ENCODE data around the gene NES.

NES gene

GRCh38 chr1:156655904-156656516 lies 21.2 kb downstream of the NES start:
- H3K9me2 ChIP-seq (replicated peaks; ENCODE audit: insufficient read depth, low read length): no peaks in the 10 kb centered on the region
- no peak overlapping the region for H3K27ac ChIP-seq (ENCODE audit: low read length)
- no peak overlapping the region for H3K4me3 ChIP-seq (ENCODE audit: low read length)
- H3K27me3 ChIP-seq (replicated peaks; ENCODE audit: insufficient read depth, low read length): no peaks in the 10 kb centered on the region
- DNase-seq: no peak
- H3K9ac ChIP-seq (ENCODE audit: low read length): no peak overlapping the region
- H3K4me2 ChIP-seq (ENCODE audit: low read depth, low read length): no peak overlapping the region
- peaks cover 96% of the 10 kb centered on the region for H3K79me2 ChIP-seq (ENCODE audit: low read length)
- no peaks in the 10 kb centered on the region for H3K9me3 ChIP-seq (replicated peaks; ENCODE audit: insufficient read depth, low read length)
- H3K36me3 ChIP-seq (replicated peaks; ENCODE audit: insufficient read depth, low read length): no peaks in the 10 kb centered on the region
- TF ChIP-seq, protein P1, sequence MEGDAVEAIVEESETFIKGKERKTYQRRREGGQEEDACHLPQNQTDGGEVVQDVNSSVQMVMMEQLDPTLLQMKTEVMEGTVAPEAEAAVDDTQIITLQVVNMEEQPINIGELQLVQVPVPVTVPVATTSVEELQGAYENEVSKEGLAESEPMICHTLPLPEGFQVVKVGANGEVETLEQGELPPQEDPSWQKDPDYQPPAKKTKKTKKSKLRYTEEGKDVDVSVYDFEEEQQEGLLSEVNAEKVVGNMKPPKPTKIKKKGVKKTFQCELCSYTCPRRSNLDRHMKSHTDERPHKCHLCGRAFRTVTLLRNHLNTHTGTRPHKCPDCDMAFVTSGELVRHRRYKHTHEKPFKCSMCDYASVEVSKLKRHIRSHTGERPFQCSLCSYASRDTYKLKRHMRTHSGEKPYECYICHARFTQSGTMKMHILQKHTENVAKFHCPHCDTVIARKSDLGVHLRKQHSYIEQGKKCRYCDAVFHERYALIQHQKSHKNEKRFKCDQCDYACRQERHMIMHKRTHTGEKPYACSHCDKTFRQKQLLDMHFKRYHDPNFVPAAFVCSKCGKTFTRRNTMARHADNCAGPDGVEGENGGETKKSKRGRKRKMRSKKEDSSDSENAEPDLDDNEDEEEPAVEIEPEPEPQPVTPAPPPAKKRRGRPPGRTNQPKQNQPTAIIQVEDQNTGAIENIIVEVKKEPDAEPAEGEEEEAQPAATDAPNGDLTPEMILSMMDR (IDR thresholded peaks at IDR 0.05; ENCODE audit: low read length): no peak
- TF ChIP-seq EZH2phosphoT487 (IDR thresholded peaks at IDR 0.05; ENCODE audit: low read length): no peak
- no peak for TF ChIP-seq EZH2 (optimal IDR thresholded peaks at IDR 0.05; ENCODE audit: low read depth, low read length)
- no peak overlapping the region for H2AFZ ChIP-seq (ENCODE audit: low read length)
- H4K20me1 ChIP-seq (ENCODE audit: insufficient read depth, low read length): peaks cover 57% of the 10 kb centered on the region
- H3F3A ChIP-seq (ENCODE audit: insufficient read depth, low read length): peaks cover 14% of the 10 kb centered on the region
- H3K4me1 ChIP-seq (ENCODE audit: low read length): peaks cover 20% of the 10 kb centered on the region

DNA sequence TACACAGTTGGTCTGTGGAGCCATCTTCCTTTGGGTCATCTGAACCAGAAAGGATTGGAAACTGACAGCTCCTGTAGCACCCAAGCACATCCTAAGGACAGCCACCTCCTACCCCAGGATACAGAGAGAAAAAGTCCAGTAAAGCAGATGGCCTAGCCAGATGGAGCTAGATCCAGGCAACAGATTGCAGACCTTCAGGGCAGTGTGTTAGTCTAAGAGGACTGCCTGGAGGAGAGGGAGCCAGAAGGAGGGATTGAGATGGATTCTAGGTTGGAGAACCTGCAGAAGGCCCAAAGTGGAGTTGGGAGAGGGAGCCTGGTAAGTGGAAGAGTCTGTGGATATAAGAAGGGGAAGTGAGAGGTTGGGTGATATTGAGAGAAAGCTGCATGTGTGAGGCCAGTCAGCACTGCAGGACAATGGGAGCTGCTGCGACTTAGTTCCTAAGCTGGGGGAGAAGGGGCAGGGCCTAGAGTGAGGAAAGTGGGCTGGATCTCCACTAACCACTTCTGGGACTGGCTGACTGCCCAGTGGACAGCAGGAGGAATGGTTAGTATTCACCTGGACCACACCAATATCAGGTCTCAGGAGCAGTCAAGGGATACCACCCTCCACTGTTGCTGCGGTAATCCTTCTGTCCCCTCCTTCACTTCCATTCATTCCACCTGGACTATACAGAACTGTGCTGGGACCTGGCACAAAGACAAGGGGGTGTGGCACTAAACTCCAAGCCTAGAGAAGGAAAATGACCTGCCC lies 21.9 kb downstream of the NES start:
- Histone ChIP-seq H3K27me3 (replicated peaks; ENCODE audit: insufficient read depth, low read length) (no peaks in the 10 kb centered on the region), H3F3A (ENCODE audit: insufficient read depth, low read length) (peaks cover 8% of the 10 kb centered on the region), H3K4me2 (ENCODE audit: low read depth, low read length) (no peak overlapping the region), H3K9me2 (replicated peaks; ENCODE audit: insufficient read depth, low read length) (no peaks in the 10 kb centered on the region), H4K20me1 (ENCODE audit: insufficient read depth, low read length) (peaks cover 58% of the 10 kb centered on the region), H3K4me1 (ENCODE audit: low read length) (peaks cover 20% of the 10 kb centered on the region), H3K9ac (ENCODE audit: low read length) (no peak overlapping the region), H3K27ac (ENCODE audit: low read length) (no peak overlapping the region), H3K79me2 (ENCODE audit: low read length) (peaks cover 95% of the 10 kb centered on the region), H2AFZ (ENCODE audit: low read length) (no peak overlapping the region), H3K9me3 (replicated peaks; ENCODE audit: insufficient read depth, low read length) (no peaks in the 10 kb centered on the region), H3K4me3 (ENCODE audit: low read length) (no peak overlapping the region), H3K36me3 (replicated peaks; ENCODE audit: insufficient read depth, low read length) (no peaks in the 10 kb centered on the region)
- no peak for DNase-seq
- TF ChIP-seq EZH2 (optimal IDR thresholded peaks at IDR 0.05; ENCODE audit: low read depth, low read length): no peak
- TF ChIP-seq, protein P1 (IDR thresholded peaks at IDR 0.05; ENCODE audit: low read length): no peak
- TF ChIP-seq EZH2phosphoT487 (IDR thresholded peaks at IDR 0.05; ENCODE audit: low read length): no peak

- H3K9ac ChIP-seq (ENCODE audit: low read length): no peak overlapping the region
- H2AFZ ChIP-seq (ENCODE audit: low read length): no peak overlapping the region
- peaks cover 20% of the 10 kb centered on the region for H3K4me1 ChIP-seq (ENCODE audit: low read length)
- no peaks in the 10 kb centered on the region for H3K9me2 ChIP-seq (replicated peaks; ENCODE audit: insufficient read depth, low read length)
- no peaks in the 10 kb centered on the region for H3K9me3 ChIP-seq (replicated peaks; ENCODE audit: insufficient read depth, low read length)
- H3K4me3 ChIP-seq (ENCODE audit: low read length): no peak overlapping the region
- peaks cover 6% of the 10 kb centered on the region; the same call in 1 of the 2 replicates for H3F3A ChIP-seq (ENCODE audit: insufficient read depth, low read length)
- peaks cover 57% of the 10 kb centered on the region for H4K20me1 ChIP-seq (ENCODE audit: insufficient read depth, low read length)
- peaks cover 91% of the 10 kb centered on the region for H3K79me2 ChIP-seq (ENCODE audit: low read length)
- H3K27me3 ChIP-seq (replicated peaks; ENCODE audit: insufficient read depth, low read length): no peaks in the 10 kb centered on the region
- no peak overlapping the region for H3K27ac ChIP-seq (ENCODE audit: low read length)
- DNase-seq: no peak
- no peak overlapping the region for H3K4me2 ChIP-seq (ENCODE audit: low read depth, low read length)
- H3K36me3 ChIP-seq (replicated peaks; ENCODE audit: insufficient read depth, low read length): no peaks in the 10 kb centered on the region
- TF ChIP-seq, protein P1 (IDR thresholded peaks at IDR 0.05; ENCODE audit: low read length): no peak
- TF ChIP-seq EZH2 (optimal IDR thresholded peaks at IDR 0.05; ENCODE audit: low read depth, low read length): no peak
- no peak for TF ChIP-seq EZH2phosphoT487 (IDR thresholded peaks at IDR 0.05; ENCODE audit: low read length)
Observed at GRCh38 chr1:156654700-156655099, 22.5 kb downstream of the NES start.

Data from MM.1S (cell line).